ENCODE measurements around the gene ST7L.
A peak's percentile ranks its signal among the peaks of the same experiment; 100 is the strongest.
"Not testable (repeated sequence)": the region's sequence is repeated elsewhere in the genome, so short reads cannot be mapped to it uniquely, and the experiment has no call there.

ST7L gene

GRCh38 chr1:112513112-112513870, 105.7 kb downstream of the ST7L start:
- no peak for DNase-seq

DNA sequence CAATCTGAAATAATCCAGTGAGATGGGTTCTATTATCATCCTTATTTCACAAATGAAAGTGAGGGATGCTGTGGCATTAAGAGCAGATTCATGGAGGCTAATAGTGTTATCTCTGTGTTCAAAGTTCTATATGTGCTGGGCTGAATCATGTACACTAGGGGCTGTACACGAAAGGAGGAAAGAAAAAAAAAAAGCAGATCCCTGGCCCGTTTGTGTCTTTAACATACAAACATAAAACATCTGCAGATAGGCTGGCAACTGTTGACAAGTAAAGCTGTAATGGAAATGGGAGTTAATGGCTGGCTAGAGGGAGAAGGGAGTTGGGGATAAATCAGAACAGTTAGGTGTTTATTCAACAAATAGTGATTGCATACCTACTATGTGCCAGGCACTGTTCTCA, 107.0 kb downstream of the ST7L start:
- no peak for DNase-seq

DNA sequence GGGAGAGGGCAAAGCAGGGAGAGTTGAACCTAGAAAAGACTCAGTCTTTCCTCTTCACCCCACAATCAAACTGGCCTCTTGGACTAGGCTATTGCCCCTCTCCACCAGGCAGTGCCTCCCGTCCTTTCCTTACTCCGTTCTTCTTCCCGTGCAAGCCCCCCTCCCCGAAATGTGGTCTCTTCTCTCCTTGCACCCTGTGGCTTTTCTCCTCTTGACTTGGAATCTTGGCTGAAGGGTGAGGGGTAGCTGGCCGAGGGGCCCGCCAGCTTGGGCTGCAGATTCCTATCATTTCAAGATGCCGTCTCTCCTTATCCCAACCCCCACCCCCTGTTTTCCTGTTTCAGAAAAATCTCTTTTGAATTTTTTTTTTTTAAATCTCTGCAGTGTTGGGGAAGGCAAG, 108.6 kb downstream of the ST7L start:
- DNase-seq: no peak

DNA sequence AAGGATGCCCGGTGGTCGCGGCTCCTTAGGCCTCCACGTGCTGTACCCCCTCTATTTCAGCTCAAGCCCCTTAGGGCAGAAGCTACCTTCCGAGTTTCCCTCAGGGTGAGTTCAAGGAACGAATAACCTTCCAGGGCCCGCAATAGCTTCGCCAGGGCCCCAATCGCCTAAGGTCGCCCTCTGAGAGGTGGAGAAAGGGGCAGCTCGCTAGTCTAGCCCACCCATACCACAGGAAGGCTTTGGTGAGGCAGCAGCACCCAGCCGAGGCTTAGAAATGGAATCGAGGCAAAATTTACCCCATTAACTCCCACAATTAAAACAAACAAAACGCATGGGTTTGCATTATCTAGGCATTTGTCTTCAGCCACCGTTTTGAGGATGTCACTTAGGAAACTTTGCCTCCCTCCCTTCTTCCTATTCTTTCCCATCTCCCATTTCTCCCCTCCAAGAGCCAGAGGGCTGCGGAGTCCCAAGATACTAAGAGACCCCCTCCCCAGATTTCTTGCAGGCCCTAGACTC, 109.2 kb downstream of the ST7L start:
- no peak for DNase-seq

DNA sequence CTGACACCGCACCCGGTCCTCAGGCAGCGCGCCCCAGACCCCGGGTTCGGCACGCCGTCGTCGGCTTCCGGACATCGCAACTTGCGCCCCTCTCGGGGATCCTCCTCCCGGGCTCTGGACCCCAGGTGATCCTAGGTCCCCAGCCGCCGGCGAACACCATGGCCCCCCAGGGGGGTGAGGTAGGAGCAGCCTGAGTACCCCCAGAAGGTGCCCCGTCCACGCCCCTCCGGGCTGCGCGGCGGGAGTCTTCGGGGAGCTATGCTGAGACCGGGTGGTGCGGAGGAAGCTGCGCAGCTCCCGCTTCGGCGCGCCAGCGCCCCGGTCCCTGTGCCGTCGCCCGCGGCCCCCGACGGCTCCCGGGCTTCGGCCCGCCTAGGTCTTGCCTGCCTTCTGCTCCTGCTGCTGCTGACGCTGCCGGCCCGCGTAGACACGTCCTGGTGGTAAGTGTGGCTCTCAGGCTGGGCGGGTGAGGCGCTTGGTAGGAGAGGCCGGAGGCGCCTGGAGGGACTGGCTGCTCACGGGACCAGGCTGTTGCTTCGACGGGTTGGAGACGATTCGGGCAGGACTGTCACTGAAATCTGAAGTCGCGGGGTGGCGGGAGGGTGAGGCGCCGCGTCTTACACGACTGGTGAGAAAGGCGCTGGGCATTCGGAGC, 109.8 kb downstream of the ST7L start:
- no peak for DNase-seq

GRCh38 chr1:112508278-112509004, 110.5 kb downstream of the ST7L start, which contains the start of gene WNT2B:
WNT2B (plus strand) TSS chr1:112508965; CDS start chr1:112509263, 298 bp downstream.
- DNase-seq: no peak

GRCh38 chr1:112507921-112508277, 111.0 kb downstream of the ST7L start:
- DNase-seq: no peak

DNA sequence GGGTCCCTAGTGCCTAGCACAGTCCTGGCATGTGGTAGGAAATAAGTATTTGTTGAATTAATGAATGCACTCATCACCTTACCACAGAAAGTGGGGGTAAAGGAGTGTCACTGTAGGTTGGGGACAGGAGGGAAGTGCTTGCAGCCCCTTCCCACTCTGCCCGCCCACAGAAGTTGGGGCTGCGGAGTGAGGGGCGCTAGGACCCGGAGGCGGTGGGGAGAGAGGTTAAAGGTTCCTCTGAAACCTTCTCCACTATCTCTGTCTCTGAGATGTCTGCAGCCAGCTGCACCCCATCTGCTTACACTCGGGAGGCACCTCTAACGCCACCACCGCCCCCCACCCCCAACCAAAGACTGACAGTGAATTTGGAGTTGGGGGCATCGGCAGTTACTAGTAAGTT, 111.6 kb downstream of the ST7L start:
- no peak for DNase-seq

- no peak for DNase-seq
These were observed 112.2 kb downstream of the ST7L start for GRCh38 chr1:112506731-112507130.

- no peak for DNase-seq
These were observed 112.6 kb downstream of the ST7L start for GRCh38 chr1:112506306-112506705.

- DNase-seq: no peak
These were observed 113.1 kb downstream of the ST7L start for GRCh38 chr1:112505878-112506277.

DNA sequence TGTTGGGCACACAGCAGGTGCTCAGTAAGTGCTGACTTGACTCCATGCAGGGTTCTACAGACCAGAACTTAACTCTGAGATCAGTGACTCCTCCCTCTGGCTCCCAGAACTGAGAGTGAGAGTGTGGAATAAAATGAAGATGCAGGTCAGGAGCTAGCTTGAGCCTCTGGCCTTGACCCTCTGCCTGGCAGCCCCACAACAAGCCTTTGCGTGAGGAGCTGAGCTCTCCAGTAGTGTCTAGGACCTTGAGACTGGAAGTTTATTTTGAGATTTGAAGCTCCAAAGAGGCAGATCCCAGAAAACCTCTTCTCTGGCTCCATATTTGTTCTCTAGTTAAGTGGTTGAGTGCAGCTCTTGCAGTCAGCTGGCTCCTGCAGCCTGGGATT, 113.5 kb downstream of the ST7L start:
- DNase-seq: no peak

- no peak for DNase-seq
These were observed 114.1 kb downstream of the ST7L start for GRCh38 chr1:112504661-112505399.

- DNase-seq: no peak
These were observed 114.8 kb downstream of the ST7L start for GRCh38 chr1:112504001-112504660.

DNA sequence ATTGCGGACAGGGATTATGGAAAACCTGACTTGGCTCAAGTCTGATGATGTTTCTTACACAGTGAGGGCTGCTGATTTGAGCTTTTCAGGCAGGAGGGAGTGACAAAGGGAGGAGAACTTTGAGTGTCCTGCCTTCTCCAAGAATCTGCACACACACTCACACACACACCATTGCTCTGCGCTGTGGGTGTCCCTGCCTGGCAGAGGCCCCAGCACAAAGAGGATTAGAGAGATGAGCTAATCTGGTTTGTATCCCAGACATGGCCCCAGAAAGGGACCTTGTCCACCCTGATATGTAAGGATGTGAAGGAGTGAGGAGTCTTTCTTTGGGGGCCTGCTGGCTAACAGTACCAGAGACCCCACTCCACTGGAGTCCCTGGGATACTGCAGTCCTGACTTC, 116.1 kb downstream of the ST7L start:
- DNase-seq: peak; percentile 27

DNA sequence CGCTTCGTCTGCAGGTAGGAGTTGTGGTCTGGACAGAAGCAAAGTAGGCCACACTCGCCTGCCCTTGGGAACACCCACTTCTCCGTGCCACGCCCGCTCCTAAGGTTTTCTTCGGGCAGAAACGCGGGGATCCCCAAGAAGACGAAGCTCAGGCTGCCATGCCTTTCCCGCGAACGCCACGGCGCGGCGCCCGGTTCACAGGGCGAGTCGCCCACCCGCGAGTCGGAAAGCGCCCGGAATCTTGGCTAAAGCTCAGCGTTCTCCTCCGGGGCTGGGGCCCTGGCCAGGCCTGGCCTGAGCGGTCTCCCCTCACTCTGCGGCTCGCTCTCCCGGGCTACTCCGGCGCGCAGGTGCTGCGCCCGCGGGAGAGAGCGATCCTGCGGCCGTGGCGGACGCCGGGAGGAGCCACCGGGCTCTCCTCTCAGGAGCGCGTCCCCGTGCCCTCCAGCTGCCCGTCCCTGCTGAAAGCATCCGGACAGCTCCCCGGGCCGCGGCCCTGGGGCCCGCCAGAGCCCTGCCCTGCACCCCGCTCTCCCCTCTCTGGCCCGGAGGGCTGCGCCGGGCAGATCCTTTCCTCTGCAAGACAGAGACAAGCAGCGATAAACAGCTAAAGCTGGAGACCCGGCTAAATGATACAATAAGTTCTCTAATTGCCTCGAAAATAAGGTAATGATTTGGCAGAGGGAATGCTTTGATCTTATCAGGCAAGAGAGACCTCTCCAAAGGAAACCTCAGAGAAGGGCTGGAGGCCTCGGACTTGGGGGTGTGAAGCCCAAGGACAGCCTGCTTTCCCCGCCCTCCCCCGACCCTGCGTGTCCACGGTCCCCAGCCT, 116.9 kb downstream of the ST7L start:
- peak; percentile 28 for DNase-seq

DNA sequence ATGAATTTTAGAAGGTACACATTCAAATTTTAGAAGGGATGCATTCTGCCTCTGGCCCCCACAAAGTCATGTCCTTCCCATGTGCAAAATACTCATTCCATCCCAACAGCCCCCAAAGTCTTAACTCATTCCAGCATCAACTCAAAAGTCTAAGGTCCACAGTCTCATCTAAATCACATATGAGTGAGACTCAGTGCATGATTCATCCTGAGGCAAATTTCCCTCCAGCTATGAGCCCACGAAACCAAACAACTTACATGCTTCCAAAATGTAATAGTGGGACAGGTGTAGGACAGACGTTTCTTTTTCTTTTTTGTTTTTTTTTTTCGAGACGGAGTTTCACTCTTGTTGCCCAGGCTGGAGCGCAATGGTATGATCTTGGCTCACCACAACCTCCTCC, 122.7 kb downstream of the ST7L start:
- DNase-seq: no peak

GRCh38 chr1:112493351-112493750, 125.6 kb downstream of the ST7L start:
- no peak for DNase-seq

DNA sequence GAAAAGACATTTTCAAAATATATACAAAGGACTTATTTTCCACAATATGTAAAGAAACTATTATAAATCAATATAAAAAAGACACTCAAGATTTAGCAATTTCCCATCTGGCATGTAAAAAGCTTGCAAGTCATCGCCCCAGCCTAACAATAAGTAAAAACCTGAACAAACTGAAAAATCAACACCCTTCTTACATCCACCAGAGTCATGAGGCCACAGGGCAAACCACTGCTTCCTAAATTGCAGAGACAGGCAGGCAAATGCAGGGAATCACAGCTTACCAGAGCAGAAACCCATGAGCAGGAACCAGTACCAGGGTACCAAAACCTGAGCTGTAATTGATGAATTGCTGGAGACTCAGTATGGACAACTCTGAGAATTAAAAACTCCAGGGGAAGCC, 126.9 kb downstream of the ST7L start:
- DNase-seq: no peak

- DNase-seq: no peak
These were observed 130.8 kb downstream of the ST7L start for GRCh38 chr1:112488141-112488540.

- not testable (repeated sequence) for DNase-seq
These were observed 131.3 kb downstream of the ST7L start for GRCh38 chr1:112487686-112488085.

GRCh38 chr1:112486063-112486462, 132.9 kb downstream of the ST7L start:
- DNase-seq: not testable (repeated sequence)
